Stomach (tissue), 4 donors: ENCODE measurements around the gene CLP1.

Experiments
- POLR2A ChIP-seq, 4 donors: fragments of 450-650 bp; IDR thresholded peaks; one replicate each; pipeline ENCODE4 v1.6.1; 2016; ENCODE audit warnings: antibody characterized with exemption in 4 of 4, control low read depth in 2 of 4, mild to moderate bottlenecking in 1 of 4, moderate library complexity in 1 of 4
- TF ChIP-seq, protein P1 (sequence below), 7 experiments: fragments of 450-650 bp in 4 of 7; fragments of 200-600 bp in 3 of 7; sonication (generic) in 3 of 7; IDR thresholded peaks; one replicate each; pipeline ENCODE4 v1.5.1; 2016 to 2019; ENCODE audit warnings: antibody characterized with exemption in 7 of 7, control low read depth in 2 of 7, mild to moderate bottlenecking in 1 of 7

DNA sequence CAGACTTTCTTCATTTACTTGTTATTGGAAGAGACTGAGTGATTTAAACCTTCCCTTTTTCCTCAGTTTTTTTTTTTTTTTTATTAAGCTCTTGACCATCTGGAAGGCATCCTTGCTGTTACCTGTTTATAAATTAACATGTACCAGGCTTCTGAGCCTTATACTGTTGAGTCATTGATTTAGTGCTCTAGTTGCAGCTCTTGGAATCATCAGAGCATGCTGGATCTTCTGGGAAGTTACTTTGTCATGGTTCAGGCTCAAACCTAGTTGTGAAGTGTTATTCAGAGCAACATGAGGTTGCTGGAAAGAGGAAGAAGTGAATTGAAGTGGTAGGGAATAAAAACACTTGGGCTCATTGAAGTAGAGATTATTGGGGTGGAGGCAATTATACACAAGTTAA lies 16.7 kb downstream of the CLP1 start:
- no peak for TF ChIP-seq POLR2A (IDR thresholded peaks at IDR 0.05)
- TF ChIP-seq, protein P1, sequence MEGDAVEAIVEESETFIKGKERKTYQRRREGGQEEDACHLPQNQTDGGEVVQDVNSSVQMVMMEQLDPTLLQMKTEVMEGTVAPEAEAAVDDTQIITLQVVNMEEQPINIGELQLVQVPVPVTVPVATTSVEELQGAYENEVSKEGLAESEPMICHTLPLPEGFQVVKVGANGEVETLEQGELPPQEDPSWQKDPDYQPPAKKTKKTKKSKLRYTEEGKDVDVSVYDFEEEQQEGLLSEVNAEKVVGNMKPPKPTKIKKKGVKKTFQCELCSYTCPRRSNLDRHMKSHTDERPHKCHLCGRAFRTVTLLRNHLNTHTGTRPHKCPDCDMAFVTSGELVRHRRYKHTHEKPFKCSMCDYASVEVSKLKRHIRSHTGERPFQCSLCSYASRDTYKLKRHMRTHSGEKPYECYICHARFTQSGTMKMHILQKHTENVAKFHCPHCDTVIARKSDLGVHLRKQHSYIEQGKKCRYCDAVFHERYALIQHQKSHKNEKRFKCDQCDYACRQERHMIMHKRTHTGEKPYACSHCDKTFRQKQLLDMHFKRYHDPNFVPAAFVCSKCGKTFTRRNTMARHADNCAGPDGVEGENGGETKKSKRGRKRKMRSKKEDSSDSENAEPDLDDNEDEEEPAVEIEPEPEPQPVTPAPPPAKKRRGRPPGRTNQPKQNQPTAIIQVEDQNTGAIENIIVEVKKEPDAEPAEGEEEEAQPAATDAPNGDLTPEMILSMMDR (IDR thresholded peaks at IDR 0.05), result no peak
